ENCODE measurements around the gene KCNK13.

- TF ChIP-seq CTCF (conservative IDR thresholded peaks at IDR 0.05; ENCODE audit: low read depth in 2 of 2) (no peak), REST (IDR thresholded peaks at IDR 0.05; ENCODE audit: unreplicated experiment) (no peak), STAT1 (IDR thresholded peaks at IDR 0.05; ENCODE audit: unreplicated experiment) (no peak), EZH2 (IDR thresholded peaks at IDR 0.05; ENCODE audit: low read depth, unreplicated experiment) (no peak), POLR2AphosphoS5 (IDR thresholded peaks at IDR 0.05; ENCODE audit: low read depth) (no peak), EZH2phosphoT487 (IDR thresholded peaks at IDR 0.05; ENCODE audit: unreplicated experiment) (no peak), NANOG (IDR thresholded peaks at IDR 0.05; ENCODE audit: borderline replicate concordance) (no peak), CREB1 (CRISPR knock-in tag; IDR thresholded peaks at IDR 0.05; ENCODE audit: low read depth) (no peak), ZNF331 (CRISPR knock-in tag; IDR thresholded peaks at IDR 0.05; ENCODE audit: low read depth) (no peak), ZNF114 (CRISPR knock-in tag; IDR thresholded peaks at IDR 0.05) (no peak), ETS1 (IDR thresholded peaks at IDR 0.05) (no peak)
Measured at GRCh38 chr14:90168425-90169105, 106.8 kb downstream of the KCNK13 start.

All from GM23338 (cell line).